Left ventricle myocardium inferior (tissue), 1 donor: ENCODE data around the gene HSD17B4. TPM values are rescaled to one million over a fixed set of nuclear protein-coding genes. Genes with fewer than 3 reads are reported as not detected.
"Not testable (repeated sequence)": the region's sequence is repeated elsewhere in the genome, so short reads cannot be mapped to it uniquely, and the experiment has no call there.

Source experiments
- DNase-seq: peaks from one replicate; pipeline ENCODE4 v3.0.0-alpha.2; 2020
- H3K27ac ChIP-seq: fragments of 200-600 bp; replicated peaks from 2 replicates; pipeline ENCODE4 v1.8.0; 2021
- H3K27me3 ChIP-seq: fragments of 200-600 bp; 2 replicates; pipeline ENCODE4 v1.8.0; 2021; ENCODE audit warnings: low read depth
- H3K36me3 ChIP-seq: fragments of 200-600 bp; 2 replicates; pipeline ENCODE4 v1.8.0; 2021
- H3K4me1 ChIP-seq: fragments of 200-600 bp; 2 replicates; pipeline ENCODE4 v1.8.0; 2021
- H3K4me3 ChIP-seq: fragments of 200-600 bp; 2 replicates; pipeline ENCODE4 v1.8.0; 2021; ENCODE audit warnings: mild to moderate bottlenecking, moderate library complexity
- H3K9me3 ChIP-seq: fragments of 200-600 bp; replicated peaks from 2 replicates; pipeline ENCODE4 v1.8.0; 2021
- intact Hi-C: fragments of 100-400 bp; cut with micrococcal nuclease; formaldehyde crosslinking; loops from one replicate; pipeline ENCODE4 v1.11.0; 2022
- total RNA-seq: library from RNA; stranded (reverse); fragmentation: NEBNext Ultra II Directional; extraction: Animal tissue kit (Norgen Biotek cat#: 25700); gene quantifications from one replicate; pipeline ENCODE4 v1.2.1, GENCODE V29; 2021
- TF ChIP-seq, protein P1 (sequence below): fragments of 200-600 bp; IDR thresholded peaks from 2 replicates; pipeline ENCODE4 v1.8.0; 2021; ENCODE audit warnings: antibody characterized with exemption, mild to moderate bottlenecking, borderline replicate concordance
- donor health status: DM: no; HTN: yes; CAD: no; lungs with severe emphysema.

HSD17B4 gene
- total RNA-seq, 1 donor from 2014 or later, result 236 TPM

DNA sequence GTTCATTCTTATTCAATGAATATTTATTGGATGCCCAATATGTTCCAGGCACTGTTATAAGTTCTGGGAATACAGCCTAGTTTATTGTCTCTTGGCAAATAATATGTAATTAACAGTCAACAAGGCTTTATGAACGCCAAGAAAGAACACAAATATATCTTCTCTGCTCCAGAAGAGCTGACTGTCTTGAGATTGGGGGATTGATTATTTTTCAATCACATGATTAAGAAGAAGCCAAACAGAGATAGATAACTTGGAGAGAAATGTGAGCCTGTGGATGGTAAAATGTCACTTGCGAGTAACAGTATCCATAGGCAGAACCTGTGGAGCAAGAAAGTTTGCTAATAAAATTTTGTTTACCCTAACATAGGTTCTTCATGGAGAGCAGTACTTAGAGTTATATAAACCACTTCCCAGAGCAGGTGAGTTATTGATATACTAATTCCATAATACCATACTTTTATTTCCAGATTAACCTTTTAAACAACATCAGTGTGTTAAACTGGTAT is 49.4 kb downstream of the HSD17B4 start:
- peaks cover 26% of the 10 kb centered on the region for H3K9me3 ChIP-seq
- no peak overlapping the region for H3K4me3 ChIP-seq
- peaks cover 12% of the 10 kb centered on the region for H3K4me1 ChIP-seq
- H3K36me3 ChIP-seq, result peaks cover 72% of the 10 kb centered on the region
- no peak for DNase-seq
- no peaks in the 10 kb centered on the region for H3K27me3 ChIP-seq
- H3K27ac ChIP-seq, result no peak overlapping the region
- TF ChIP-seq, protein P1, sequence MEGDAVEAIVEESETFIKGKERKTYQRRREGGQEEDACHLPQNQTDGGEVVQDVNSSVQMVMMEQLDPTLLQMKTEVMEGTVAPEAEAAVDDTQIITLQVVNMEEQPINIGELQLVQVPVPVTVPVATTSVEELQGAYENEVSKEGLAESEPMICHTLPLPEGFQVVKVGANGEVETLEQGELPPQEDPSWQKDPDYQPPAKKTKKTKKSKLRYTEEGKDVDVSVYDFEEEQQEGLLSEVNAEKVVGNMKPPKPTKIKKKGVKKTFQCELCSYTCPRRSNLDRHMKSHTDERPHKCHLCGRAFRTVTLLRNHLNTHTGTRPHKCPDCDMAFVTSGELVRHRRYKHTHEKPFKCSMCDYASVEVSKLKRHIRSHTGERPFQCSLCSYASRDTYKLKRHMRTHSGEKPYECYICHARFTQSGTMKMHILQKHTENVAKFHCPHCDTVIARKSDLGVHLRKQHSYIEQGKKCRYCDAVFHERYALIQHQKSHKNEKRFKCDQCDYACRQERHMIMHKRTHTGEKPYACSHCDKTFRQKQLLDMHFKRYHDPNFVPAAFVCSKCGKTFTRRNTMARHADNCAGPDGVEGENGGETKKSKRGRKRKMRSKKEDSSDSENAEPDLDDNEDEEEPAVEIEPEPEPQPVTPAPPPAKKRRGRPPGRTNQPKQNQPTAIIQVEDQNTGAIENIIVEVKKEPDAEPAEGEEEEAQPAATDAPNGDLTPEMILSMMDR, result no peak
- intact Hi-C loops, result no loop called here

DNA sequence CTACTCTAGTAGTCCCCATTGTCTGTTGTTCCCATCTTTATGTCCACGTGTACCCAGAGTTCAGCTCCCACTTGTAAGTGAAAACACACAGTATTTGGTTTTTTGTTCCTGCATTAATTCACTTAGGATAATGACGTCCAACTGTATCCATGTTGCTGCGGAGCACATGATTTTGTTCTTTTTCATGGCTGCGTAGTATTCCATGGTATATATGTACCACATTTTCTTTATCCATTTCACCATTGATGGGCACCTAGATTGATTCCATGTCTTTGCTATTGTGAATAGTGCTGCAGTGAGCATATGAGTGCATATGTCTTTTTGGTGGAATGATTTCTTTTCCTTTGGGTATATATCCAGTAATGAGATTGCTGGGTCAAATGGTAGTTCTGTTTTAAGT is 51.6 kb downstream of the HSD17B4 start:
- peaks cover 72% of the 10 kb centered on the region for H3K36me3 ChIP-seq
- H3K27me3 ChIP-seq, intact Hi-C loops, H3K27ac ChIP-seq, H3K4me3 ChIP-seq, DNase-seq: not testable (repeated sequence)
- H3K4me1 ChIP-seq, result peaks cover 12% of the 10 kb centered on the region
- peaks cover 26% of the 10 kb centered on the region for H3K9me3 ChIP-seq

DNA sequence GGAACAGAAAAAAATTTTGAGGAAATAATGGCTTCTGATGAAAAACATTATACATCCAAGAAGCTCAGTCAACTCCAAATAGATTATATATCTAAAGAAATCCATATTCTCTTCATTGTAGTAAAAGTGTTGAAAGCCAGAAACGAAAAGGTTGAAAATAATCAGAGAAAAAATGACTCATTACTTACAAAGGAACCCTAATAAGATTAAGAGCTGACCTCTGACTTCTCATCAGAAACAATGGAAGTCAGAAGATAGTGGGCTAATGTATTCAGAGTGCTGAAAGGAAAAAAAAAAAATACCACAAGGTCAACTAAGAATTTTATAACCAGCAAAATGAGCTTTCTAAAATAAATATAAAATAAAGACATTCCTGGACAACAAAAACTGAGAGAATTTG is 60.0 kb downstream of the HSD17B4 start:
- H3K27ac ChIP-seq, result no peak overlapping the region
- intact Hi-C loops, result no loop called here
- H3K4me3 ChIP-seq, result no peak overlapping the region
- H3K9me3 ChIP-seq, result no peaks in the 10 kb centered on the region
- H3K4me1 ChIP-seq, result no peaks in the 10 kb centered on the region
- H3K27me3 ChIP-seq, result no peaks in the 10 kb centered on the region
- TF ChIP-seq, protein P1, result no peak
- H3K36me3 ChIP-seq, result peaks cover 82% of the 10 kb centered on the region
- DNase-seq, result no peak

DNA sequence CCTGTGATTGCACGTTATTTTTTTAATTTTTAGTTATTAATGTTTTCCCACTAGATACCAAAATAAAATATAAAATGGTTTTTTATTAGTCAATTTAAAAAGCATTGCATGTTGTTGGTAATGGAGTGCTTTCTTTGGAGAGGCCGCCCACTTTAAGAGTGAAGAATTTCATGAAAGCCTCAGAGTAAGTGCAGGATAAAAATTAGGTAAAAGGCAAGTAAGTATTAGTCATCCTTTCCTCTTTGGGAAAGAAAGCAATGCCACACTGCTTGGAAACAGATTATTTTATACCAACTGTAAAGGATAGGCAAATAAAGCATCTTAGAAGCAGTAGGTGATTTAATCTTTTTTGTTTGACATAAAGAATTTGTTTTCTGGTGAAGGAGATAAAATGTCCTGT is 62.9 kb downstream of the HSD17B4 start:
- no peaks in the 10 kb centered on the region for H3K4me1 ChIP-seq
- TF ChIP-seq, protein P1, result no peak
- peaks cover 86% of the 10 kb centered on the region for H3K36me3 ChIP-seq
- H3K27me3 ChIP-seq, result no peaks in the 10 kb centered on the region
- intact Hi-C loops, result no loop called here
- H3K4me3 ChIP-seq, result no peak overlapping the region
- no peak for DNase-seq
- peaks cover under 1% of the 10 kb centered on the region for H3K9me3 ChIP-seq
- H3K27ac ChIP-seq, result no peak overlapping the region

DNA sequence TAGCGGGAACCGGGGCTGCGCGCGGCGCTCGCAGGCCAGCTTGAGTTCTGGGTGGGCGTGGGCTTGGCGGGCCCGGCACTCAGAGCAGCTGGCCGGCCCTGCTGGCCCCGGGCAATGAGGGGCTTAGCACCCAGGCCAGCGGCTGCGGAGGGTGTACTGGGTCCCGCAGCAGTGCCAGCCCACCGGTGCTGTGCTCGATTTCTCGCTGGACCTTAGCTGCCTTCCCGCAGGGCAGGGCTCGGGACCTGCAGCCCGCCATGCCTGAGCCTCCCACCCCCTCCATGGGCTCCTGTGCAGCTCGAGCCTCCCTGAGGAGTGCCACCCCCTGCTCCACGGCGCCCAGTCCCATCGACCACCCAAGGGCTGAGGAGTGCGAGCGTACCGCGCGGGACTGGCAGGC is 64.8 kb downstream of the HSD17B4 start:
- H3K27me3 ChIP-seq, H3K4me3 ChIP-seq, H3K27ac ChIP-seq, DNase-seq, H3K4me1 ChIP-seq, intact Hi-C loops: not testable (repeated sequence)
- Histone ChIP-seq H3K9me3 (peaks cover 19% of the 10 kb centered on the region), H3K36me3 (peaks cover 84% of the 10 kb centered on the region)

DNA sequence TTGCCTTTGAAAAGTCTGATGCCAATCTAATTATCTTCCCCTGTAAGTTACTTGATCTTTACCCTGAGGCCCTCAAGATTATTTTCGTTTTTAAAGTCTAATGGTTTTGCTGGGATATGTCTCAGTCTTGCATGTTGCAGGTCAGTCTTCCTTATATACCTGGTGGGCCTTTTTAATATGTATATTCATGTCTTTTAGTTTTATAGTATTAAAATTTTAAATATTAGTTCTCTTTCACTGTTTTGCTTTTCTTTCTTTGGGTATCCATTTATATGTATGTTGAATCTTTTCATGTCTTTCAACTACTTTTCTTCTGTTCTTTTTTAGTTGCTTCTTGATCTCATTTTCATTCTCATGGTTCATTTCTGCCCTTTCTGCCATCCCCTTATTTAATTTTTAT is 68.9 kb downstream of the HSD17B4 start:
- H3K27ac ChIP-seq, result no peak overlapping the region
- intact Hi-C loops, result no loop called here
- H3K27me3 ChIP-seq, result no peaks in the 10 kb centered on the region
- H3K9me3 ChIP-seq, result peaks cover 19% of the 10 kb centered on the region
- no peak for DNase-seq
- peaks cover 72% of the 10 kb centered on the region for H3K36me3 ChIP-seq
- TF ChIP-seq, protein P1, result no peak
- no peak overlapping the region for H3K4me3 ChIP-seq
- H3K4me1 ChIP-seq, result peaks cover 11% of the 10 kb centered on the region

DNA sequence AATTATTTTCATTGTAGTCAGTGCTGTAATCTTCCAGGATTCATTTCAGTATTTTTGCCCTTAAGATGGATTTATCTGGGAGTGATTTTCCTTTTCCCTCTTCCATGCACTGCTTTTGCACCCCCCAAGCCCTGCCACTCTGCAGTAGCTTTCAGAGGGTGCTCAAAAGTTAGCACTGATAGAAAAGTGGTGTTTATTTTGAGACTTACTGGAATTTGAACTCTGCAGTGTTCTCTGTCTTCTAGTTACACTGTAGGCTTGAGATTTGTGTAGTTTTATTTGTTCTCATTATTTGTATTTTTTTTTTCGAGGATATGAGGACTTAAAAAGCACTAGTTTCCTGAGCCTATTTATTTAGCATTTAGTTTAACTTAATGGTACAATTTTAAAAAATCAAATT is 70.5 kb downstream of the HSD17B4 start:
- H3K9me3 ChIP-seq, result peaks cover 19% of the 10 kb centered on the region
- TF ChIP-seq, protein P1, result no peak
- H3K4me3 ChIP-seq, result no peak overlapping the region
- DNase-seq, result no peak
- peaks cover 70% of the 10 kb centered on the region for H3K36me3 ChIP-seq
- H3K27me3 ChIP-seq, result no peaks in the 10 kb centered on the region
- no peak overlapping the region for H3K27ac ChIP-seq
- H3K4me1 ChIP-seq, result peaks cover 11% of the 10 kb centered on the region
- intact Hi-C loops, result no loop called here
